Inflammatory macrophage treated with lipopolysaccharide for 4 hours (primary cell): ENCODE data around the gene LYZ.
A peak's percentile ranks its signal among the peaks of the same experiment; 100 is the strongest.

Experiments used
- DNase-seq: peaks from one replicate; pipeline ENCODE4 v3.0.0-alpha.2; 2020

Gene LYZ

DNA sequence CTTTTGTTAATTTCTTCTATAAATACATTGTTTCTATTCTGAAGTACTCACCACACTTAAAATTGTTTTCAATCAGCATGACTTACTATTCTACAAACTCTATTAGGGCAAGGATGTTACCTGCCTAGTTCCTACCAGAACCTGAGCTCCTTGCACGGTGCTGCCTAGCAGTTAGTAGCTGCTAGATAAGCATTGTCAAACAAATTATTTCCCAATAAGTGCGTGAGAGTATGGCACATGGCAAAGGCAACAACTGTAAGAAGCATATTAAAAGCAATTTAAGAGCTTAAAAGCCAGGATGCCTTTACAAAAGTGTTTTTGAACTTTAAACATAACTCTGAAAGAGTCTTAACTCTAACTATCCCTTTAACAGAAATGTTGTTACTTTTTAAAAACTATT is 8.2 kb upstream of the LYZ start:
- DNase-seq = no peak

DNA sequence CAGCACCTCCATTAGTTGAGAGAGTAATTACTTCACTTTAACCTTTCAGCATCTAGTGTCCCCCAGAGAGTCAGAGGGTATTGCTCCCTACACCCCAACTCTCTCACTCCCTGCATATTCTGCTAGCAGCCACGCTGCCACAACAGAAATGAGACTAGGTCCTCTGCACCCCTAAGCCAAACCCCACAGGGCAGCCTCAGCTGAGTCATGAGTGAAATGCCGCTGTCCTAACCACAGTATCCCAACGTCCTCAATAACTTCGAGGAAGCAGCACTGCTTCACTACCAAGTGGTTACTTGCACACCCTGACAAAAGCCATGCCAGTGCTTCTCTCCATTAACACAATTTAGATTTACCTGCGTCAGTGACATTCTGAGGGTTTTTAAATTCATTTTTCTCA is 6.9 kb upstream of the LYZ start:
- DNase-seq = peak; percentile 75

DNA sequence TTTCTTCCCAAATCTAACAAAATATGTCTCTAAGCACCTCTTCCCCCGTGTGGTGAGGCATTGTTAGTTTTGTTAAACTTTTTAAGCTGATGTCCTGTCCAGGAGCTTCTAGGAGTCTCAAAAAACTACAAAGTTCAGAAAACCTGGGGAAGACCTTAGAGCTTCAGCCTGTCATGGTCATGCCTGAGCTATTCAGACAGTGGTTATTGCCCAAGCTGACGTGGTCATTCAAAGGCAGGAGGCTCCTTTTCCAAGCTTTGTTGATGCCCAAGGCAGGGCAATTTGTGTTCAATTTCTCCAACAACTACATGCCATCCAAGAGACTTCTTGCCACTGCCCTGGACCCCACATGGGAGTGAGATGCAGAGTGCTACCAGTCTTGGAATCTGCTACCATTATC is 5.8 kb upstream of the LYZ start:
- peak; percentile 57 for DNase-seq

DNA sequence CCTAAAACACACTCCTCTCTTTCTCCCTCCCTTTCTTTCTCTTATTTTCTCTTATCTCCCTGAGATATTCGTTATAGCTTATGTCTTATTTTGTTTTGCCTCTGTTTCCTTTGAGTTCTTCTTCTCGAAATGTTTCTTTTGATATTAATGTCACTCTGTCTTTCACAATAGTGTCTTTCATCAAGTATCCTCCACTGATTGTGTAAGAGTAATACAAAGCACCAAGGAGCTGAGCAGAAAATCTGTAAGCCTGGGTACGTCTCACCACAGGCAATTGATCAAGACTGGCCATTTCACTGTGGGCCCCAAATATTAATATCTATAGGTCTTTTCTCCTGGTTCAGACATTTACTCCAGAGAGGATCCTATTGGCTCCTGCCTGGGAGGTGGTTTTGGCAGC is 4.8 kb upstream of the LYZ start:
- peak; percentile 83 for DNase-seq

DNA sequence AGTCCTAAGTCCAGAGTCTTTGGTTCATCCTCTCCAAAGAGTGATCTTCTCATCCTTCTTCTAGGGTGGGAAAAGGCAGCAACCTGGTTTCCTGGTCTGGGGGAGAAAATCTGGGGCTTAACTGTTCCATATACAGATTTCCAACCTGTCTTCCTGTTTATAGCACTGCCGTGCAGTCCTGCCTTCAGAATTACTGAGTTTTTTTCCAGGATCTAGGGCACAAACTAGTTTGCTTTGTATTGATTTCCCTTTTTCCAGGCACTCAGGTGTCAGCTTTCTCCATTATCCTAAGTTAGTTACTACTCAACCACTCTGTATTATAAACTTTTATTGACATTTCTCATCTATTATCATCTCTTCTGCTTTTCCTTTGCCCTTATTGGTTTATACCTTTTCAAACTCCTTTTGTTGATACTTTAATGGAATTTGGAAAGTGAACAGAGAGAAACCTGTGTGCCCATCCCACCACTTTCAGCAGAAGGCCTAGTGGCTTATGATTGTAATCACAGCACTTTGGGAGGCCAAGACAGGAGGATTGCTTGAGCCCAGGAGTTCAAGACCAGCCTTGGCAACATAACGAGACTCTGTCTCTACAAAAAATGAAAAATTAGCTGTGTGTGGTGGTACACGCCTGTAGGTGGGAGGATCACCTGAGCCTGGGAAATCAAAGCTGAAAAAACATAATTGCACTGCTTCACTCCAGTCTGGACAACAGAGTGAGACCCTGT is 4.1 kb upstream of the LYZ start:
- no peak for DNase-seq

DNA sequence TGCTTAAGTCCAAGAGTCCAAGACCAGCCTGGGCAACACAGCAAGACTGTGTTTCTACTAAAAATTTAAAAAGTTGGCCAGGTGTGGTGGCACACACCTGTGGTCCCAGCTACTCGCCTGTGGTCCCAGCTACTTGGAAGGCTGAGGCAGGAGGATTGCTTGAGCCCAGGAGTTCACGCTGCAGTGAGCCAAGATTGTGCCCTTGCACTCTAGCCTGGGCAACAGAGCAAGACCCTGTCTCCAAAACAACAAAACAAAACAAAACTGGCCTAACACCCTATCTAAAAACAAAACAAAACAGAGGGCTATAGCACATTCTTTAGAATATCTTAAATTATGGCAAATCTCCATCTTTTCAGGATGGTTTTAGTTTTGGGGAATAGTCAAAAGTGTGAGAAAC is 3.1 kb upstream of the LYZ start:
- no peak for DNase-seq

DNA sequence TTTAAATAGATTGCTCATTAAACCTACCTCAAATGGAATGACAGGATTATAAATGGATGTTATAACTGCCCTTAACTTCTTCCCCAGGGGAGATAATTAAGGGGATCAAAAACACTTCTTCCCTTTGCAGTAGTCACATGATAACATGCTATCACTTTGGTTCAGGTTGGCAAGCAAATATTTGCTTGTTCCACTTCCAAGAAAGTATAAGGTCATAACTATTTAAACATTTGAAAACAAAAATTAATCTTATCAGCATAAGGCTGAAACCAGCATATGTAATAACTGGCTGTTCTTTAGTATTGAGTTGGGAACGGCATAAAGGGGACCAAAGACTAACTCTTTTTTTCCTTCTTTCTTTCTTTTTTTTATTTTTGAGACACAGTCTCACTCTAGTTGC is 2.4 kb upstream of the LYZ start:
- no peak for DNase-seq

DNA sequence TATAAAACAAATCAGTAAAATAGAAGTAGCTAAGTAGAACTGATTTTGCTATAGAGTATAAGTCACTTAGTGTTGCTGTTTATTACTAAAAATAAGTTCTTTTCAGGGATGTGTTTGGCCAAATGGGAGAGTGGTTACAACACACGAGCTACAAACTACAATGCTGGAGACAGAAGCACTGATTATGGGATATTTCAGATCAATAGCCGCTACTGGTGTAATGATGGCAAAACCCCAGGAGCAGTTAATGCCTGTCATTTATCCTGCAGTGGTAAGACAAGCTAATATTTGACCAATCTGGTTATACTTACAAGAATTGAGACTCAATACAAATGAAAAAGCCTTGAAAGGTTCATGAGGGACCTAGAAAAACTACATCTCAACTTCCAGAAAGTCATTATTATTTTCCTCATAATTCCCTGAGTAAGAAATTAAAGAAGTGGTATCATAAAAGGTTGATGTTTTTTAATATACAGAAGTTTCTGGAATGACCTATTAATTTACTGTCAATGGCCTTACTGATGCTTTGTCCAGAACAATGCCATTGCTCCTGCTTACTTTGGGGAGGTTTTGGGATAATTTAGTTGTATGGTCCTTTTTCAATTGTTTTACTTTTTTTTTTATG is 1.9 kb downstream of the LYZ start:
- DNase-seq = no peak

DNA sequence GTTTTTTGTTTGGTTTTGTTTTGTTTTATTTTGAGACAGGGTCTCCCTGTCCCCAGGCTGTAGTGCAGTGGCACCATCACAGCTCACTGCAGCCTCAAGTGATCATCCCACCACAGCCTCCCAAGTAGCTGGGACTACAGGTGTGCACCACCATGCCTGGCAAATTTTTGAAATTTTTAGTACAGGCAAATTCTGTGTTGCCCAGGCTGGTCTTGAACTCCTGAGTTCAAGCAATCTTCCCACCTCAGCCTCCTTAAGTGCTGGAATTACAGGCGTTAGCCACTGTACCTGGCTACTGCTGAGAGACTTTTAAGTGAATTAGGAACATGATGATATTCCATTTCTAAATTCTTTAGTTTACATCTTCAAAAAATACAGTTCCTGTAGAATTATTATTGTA is 2.6 kb downstream of the LYZ start:
- DNase-seq = no peak

DNA sequence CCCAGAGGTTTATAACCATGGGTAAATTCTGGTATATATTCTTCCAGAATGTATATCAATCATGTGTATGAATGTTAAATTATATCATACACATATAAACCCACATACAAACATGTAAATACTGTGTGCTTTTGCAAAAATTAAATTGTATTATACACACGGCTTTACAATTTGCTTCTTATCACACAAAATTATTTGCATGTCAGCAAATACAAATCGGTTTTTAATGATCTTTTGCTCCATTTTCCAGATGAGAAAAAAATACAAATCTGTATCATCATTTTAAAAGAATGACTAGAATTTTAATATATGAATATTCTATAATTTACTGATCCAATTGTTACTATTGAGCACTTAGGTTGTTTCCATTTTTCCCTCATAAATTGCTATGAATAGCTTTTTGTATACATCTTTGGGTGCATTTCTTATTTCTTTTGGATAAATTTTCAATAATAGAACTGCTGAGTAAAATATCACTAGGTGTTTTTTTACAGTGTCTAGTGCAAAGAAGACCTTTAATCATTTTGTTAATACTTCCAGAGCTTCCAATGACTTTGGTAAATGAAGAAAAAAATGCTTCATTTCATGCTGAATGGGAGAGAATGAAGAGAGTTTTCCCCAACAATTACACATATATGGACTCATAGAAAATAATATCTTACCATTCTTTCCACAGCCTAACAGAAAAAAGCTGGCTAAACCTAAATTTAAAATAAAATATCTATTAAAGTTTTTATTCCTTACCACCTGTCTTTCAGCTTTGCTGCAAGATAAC is 3.5 kb downstream of the LYZ start:
- no peak for DNase-seq

DNA sequence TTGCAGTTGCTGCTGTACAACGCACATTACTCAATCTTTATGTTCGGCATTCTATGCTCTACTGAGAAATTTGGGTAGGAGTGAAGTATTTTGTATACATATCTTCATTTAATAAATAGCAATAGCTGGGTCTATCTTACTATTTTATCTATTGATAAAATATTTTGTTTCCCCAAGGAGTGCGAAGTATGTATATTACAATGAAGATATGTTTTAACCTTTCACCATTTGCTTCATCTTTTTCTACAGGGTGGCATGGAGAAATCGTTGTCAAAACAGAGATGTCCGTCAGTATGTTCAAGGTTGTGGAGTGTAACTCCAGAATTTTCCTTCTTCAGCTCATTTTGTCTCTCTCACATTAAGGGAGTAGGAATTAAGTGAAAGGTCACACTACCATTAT is 4.7 kb downstream of the LYZ start:
- DNase-seq = no peak

DNA sequence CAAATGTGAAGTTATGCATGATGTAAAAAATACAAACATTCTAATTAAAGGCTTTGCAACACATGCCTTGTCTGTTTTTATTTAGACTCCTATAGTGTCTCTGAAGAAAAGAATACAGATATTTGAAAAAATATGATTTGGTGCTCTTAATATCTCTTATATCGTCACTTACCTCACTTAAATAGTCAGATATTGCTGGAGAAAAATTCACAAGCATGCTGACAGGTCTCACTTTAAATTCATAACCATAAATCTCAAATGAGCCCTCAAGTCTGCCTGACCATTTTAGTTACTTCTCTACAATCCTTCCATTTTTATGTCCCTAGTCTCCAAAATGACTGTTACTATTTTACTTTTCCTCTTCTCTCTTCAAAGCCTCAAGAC is 6.0 kb downstream of the LYZ start:
- DNase-seq = no peak

DNA sequence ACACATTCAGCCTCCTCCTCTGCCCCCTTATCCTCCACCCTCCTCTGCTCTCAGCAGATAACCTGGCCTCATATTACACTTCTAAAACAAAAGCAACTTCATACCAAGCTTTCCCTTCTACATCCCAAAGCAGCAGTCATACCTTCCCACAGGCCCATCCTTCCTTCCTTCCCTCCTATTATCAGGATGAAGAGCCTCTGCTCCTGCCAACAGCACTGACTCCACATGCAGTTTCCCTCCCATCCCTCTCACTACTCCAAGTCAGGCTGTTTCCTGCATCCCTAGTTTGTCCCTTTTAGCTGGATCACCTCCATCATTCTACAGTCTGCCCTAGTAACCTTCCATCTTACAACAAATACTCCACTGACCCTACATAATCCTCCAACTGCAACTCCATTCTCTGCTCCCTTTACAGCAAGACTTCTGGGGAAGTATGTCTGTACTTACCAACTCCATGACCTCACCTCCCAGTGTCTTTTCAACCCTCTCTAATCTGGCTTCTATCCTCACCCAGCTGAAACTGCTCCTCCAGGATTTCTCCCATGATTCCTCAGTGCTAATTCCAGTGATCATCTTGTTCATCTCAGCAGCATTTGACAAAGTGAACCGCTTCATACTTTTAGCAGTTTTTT is 6.5 kb downstream of the LYZ start:
- no peak for DNase-seq

DNA sequence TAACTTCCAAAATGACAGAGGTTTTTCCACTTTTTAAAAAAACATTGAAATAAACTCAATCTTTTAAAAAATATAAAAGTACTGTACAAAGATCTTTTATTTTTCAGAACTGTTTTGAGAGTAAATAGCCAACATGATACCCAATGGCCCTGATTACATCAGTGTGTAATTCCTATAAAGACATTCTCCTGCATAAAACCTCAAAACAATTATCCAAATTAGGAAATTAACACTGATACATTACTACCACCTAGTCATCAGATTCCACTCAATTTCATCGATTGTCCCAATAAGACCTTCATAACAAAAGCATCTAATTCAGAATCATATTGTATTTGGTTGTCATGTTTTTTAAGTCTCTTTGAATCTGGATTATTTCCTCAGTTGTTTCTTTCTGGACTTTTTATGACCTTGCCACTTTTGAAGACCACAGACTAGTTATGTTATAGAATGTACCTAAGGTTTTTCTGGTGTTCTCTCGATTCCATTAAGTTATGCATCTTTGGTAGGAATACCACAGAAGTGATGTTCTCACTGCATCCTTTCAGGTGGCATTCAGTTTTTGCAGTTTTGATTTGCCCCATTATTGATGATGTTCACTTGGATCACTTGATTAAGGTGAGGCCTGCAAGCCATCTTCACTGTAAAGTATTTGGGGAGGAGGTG is 7.3 kb downstream of the LYZ start:
- no peak for DNase-seq

DNA sequence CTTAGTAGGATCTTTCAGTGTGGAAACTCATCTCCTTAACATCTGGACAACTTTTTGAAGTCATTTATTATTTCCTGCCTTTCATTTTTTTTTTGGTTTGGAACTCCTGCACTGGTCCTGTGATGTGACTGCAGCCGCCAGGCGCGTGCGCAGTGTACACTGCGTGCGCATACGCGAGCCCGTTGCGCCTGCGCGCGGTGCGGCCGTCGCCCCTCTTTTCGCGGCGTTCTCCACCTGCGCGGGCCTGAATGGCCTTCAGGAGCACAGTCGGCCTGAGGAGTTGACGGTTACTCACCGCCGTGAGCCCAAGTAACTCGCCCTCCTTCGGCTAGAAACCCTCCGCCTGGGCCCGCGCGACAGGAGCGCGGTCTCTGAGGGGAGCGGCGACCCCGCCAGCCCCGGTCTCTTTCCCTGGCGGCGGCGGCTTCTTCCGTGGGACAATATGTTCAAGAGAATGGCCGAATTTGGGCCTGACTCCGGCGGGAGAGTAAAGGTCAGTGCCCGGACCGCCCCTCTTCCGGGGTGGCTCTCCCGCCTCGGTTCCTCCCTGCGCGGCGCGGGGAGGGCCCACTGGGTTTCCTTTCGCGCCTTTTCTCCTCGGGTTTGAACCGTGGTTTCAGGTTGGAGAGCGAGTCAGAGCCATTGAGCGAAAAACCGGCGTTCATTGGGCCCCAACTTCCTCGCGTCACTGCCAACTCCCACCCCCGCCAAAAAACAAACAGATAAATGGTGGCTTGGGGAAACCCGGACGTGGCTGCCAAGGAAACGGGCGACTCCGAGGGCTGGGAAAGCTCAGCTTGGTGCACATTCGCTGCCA is 11.6 kb downstream of the LYZ start, which contains the start of gene YEATS4:
YEATS4 (plus strand) TSS at position 213 of the 817 bp plus-strand sequence; CDS start at position 443, 230 bp downstream.
- peak; percentile 92 for DNase-seq

DNA sequence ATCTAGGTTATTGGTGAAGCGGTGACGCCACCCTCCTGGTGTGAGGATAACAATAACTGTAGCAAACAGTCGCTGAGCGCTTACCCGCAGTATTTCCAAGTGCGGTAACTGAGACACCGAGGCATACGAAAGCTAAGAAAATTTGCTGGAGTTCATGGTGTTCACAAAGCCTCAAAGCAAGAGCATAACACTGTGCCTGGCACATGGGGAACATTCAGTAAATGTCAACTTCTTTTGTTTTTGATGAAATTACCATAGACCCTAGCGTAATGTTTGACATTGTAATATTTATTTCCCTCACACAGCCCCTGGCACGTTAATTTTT is 12.1 kb downstream of the LYZ start:
- DNase-seq = no peak

DNA sequence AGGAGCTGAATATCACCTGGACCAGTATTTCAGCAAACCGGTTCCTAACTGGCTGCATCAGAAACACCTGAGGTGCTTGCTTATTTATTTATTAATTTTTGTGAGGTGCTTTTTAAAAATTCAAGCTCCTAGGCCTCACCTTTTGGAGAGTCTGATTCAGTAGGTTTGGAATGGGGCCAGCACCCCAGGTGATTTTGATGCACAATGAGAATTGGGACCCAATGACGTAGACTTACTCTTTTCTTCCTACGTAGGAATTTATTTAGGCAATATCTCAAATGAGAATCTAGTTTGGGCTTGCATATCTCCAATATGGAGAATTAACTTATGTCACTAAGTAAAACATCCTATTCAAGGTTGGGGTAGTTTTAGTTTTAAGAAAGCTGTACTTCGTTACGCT is 18.6 kb downstream of the LYZ start:
- no peak for DNase-seq

DNA sequence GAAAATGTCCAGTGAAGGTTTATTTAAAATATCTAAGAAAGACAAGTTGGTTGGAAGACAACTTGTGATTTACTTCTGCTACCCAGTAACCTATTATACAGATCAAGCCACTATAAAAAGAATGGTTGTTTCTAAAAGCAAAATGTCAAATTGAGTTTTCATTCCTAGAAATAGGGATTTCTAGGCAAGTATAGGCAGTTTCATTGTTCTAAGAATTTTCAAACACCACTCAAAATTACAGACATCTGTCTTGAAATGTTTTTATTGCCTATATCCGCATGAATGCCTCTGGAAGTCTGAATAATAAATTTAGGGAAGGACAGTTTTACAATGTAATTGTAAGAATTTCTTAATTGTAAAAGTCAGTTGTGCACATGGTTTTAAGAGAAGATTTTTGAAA is 20.0 kb downstream of the LYZ start:
- no peak for DNase-seq

DNA sequence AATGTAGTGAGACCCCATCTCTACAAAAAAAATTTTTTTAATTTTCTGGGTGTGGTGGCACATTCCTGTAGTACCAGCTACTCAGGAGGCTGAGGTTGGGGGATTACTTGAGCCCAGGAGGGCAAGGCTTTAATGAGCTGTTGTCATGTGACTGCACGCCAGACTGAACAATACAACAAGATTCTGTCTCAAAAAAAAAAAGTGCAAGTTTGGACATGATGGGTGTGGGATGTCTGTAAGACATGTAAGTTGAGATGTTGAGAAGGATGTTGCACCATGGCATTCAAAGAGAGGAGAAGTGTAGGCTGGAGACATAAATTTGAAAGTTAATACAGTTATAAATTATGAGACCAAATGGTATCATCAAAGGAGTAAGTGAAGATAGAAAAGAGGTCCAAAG is 34.9 kb downstream of the LYZ start:
- no peak for DNase-seq

DNA sequence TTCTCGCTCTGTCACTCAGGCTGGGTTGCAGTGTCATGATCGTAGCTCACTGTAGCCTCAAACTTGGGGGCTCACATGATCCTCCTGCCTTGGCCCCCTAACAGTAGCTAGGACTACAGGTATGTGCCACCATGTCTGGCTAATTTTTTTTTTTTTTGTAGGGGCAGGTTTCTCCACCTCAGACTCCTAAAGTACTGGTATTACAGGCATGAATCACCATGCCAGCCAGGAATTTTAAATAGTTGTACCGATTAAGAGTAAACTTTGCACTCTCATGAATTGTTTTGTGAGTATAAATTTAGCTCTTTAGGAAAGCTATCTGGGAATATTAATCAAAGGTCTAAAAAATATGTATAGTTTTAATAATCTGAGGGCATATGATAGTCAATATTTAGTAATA is 36.9 kb downstream of the LYZ start:
- DNase-seq = no peak

DNA sequence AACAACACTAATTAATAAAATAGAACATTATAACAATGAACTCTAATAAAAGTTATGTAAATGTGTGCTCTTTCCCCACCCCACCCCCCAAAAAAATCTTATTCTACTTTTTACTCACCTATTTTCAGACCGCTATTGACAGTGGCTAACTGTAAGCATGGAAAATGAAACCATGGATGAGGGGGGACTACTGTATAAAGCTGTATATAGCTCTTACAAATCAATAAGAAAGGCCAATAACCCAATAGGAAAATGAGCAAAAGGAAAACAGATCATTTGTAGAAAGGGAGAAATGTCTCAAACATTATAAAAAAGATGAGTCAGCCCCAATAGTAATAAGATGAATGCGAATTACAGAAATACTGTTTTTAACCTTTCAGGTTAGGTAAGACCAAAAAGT is 38.7 kb downstream of the LYZ start:
- DNase-seq = no peak

DNA sequence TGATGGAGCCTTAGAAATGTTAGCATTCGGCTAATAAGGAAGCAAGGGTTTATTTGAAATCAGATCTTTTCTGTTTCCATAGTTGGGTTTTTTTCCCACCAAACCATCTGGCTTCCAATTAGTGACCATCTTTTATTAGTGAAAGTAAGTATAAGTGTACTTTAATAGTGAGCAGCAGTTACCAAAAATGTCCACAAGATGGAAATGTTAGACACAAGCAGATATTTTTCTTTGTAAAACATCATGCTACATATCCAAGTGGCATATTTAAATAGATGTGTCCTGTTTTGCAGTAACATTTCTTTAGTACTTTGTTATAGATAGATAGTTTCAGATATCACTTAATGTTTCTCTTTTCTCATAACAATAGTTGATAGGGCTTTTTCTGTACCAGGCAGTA is 40.2 kb downstream of the LYZ start:
- peak; percentile 44 for DNase-seq
